PFSK-1 (cell line): ENCODE measurements around the gene MYCBP2.

ENCODE experiments used
- FOXP2 ChIP-seq: optimal IDR thresholded peaks from 2 replicates; pipeline ENCODE3; 2011; ENCODE audit warnings: borderline replicate concordance, control low read depth, inconsistent platforms; ENCODE audit not compliant: insufficient read depth; ENCODE audit errors: extremely low read length, extremely low read depth
- POLR2AphosphoS5 ChIP-seq: IDR thresholded peaks from 2 replicates; pipeline ENCODE4 v1.6.1; 2012; ENCODE audit warnings: low read depth, mild to moderate bottlenecking, control low read depth, low read length, moderate library complexity
- REST ChIP-seq, 2 experiments: IDR thresholded peaks; 2 replicates each; pipeline versions ENCODE4 v1.6.1 to v1.8.0; 2011 to 2012; ENCODE audit warnings: low read depth in 2 of 2, low read length in 2 of 2, control low read depth in 1 of 2, inconsistent platforms in 1 of 2, mild to moderate bottlenecking in 1 of 2, moderate library complexity in 1 of 2; ENCODE audit not compliant: insufficient read depth in 1 of 2
- SIN3A ChIP-seq: IDR thresholded peaks from 2 replicates; pipeline ENCODE4 v1.6.1; 2012; ENCODE audit warnings: mild to moderate bottlenecking, low read length, moderate library complexity, borderline replicate concordance; ENCODE audit not compliant: insufficient read depth
- TAF1 ChIP-seq: IDR thresholded peaks from 2 replicates; pipeline ENCODE4 v1.6.1; 2012; ENCODE audit warnings: low read length, control low read depth, borderline replicate concordance; ENCODE audit not compliant: insufficient read depth

The MYCBP2 gene

DNA sequence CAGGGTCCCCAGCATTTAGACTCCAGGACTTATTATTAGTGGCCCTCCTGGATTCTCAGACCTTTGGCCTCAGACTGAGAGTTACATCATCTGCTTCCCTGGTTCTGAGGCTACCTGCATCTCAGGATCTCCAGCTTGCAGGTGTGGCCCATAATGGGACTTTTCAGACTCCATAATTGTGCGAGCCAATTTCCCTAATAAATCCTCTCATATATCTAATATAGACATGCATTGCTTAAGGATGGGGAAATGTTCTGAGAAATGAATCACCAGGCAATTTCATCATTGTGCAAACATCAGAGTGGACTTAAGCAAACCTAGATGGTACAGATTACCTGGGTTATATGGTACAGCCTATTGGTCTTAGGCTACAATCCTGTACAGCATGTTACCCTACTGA, 183.5 kb downstream of the MYCBP2 start:
- TF ChIP-seq TAF1 (no peak), REST (IDR thresholded peaks at IDR 0.05; ENCODE audit: insufficient read depth in 1 of 2, low read depth in 2 of 2, low read length in 2 of 2) (no peak), POLR2AphosphoS5 (no peak), FOXP2 (no peak), SIN3A (no peak)

GRCh38 chr13:77139306-77139705, 187.6 kb downstream of the MYCBP2 start:
- TF ChIP-seq POLR2AphosphoS5 (no peak), FOXP2 (no peak), SIN3A (no peak)

DNA sequence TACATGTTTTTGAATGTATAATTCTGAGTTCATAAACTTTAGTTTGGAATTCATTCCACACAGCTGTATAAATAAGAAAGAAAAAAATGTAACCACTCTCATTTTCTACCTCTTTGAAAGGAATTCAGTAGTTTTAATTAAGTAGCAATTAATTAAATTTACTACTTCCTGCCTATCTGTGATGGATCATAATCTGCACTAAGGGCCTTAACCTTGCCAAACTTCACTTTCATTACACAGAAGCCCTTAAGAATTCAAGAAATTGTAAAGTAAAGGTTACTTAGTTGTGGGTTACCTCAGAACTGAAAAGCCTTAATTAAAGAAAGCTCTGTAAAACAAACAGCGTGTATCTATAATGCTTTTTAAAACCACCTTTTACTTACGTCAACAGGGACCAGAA, 188.1 kb downstream of the MYCBP2 start:
- TF ChIP-seq FOXP2 (no peak), SIN3A (no peak), POLR2AphosphoS5 (no peak), TAF1 (no peak), REST (IDR thresholded peaks at IDR 0.05; ENCODE audit: insufficient read depth in 1 of 2, low read depth in 2 of 2, low read length in 2 of 2) (no peak)

- TF ChIP-seq TAF1: no peak
These were observed 189.9 kb downstream of the MYCBP2 start for GRCh38 chr13:77136902-77137420.

DNA sequence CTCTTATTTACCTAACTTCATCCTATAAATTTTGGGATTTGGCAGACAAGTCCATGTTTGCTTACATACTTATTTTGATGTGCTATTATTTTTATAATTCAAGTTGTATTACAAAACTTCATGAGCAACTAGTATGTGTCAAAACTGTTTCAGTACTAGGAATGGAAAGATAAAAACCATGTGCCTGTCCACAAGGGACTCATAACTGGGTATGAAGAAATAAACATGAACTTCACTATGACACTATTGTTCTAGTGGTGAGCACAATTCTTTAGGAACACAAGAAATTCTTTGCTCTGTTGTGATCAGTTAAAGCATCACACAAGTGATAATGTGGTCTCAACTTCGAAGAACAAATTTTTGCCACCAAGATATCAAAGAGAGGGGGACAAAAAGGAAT, 202.5 kb downstream of the MYCBP2 start:
- TF ChIP-seq POLR2AphosphoS5 (no peak), REST (IDR thresholded peaks at IDR 0.05; ENCODE audit: insufficient read depth in 1 of 2, low read depth in 2 of 2, low read length in 2 of 2) (no peak), SIN3A (no peak), TAF1 (no peak), FOXP2 (no peak)

GRCh38 chr13:77118134-77118533, 208.8 kb downstream of the MYCBP2 start:
- TF ChIP-seq SIN3A: no peak
- no peak for TF ChIP-seq FOXP2
- TF ChIP-seq TAF1: no peak

GRCh38 chr13:77114271-77114670, 212.6 kb downstream of the MYCBP2 start:
- TF ChIP-seq SIN3A (no peak), POLR2AphosphoS5 (no peak), TAF1 (no peak), FOXP2 (no peak), REST (IDR thresholded peaks at IDR 0.05; ENCODE audit: insufficient read depth in 1 of 2, low read depth in 2 of 2, low read length in 2 of 2) (no peak)
